ENCODE results near the gene GPHN.

GRCh38 chr14:66613344-66613743 is 105.4 kb downstream of the GPHN start:
- no peak for TF ChIP-seq CTCF (IDR thresholded peaks at IDR 0.05)
- no peak for TF ChIP-seq NR2C2 (CRISPR knock-in tag; IDR thresholded peaks at IDR 0.05)
- TF ChIP-seq SP1 (CRISPR knock-in tag; conservative IDR thresholded peaks at IDR 0.05): no peak
- no peak for TF ChIP-seq ETV6 (CRISPR knock-in tag; IDR thresholded peaks at IDR 0.05)
- TF ChIP-seq ZNF121 (CRISPR knock-in tag; IDR thresholded peaks at IDR 0.05): no peak
- TF ChIP-seq SMAD3 (CRISPR knock-in tag; IDR thresholded peaks at IDR 0.05; ENCODE audit: borderline replicate concordance): no peak
- no peak for TF ChIP-seq TEAD1 (CRISPR knock-in tag; IDR thresholded peaks at IDR 0.05)
- TF ChIP-seq, protein P1, sequence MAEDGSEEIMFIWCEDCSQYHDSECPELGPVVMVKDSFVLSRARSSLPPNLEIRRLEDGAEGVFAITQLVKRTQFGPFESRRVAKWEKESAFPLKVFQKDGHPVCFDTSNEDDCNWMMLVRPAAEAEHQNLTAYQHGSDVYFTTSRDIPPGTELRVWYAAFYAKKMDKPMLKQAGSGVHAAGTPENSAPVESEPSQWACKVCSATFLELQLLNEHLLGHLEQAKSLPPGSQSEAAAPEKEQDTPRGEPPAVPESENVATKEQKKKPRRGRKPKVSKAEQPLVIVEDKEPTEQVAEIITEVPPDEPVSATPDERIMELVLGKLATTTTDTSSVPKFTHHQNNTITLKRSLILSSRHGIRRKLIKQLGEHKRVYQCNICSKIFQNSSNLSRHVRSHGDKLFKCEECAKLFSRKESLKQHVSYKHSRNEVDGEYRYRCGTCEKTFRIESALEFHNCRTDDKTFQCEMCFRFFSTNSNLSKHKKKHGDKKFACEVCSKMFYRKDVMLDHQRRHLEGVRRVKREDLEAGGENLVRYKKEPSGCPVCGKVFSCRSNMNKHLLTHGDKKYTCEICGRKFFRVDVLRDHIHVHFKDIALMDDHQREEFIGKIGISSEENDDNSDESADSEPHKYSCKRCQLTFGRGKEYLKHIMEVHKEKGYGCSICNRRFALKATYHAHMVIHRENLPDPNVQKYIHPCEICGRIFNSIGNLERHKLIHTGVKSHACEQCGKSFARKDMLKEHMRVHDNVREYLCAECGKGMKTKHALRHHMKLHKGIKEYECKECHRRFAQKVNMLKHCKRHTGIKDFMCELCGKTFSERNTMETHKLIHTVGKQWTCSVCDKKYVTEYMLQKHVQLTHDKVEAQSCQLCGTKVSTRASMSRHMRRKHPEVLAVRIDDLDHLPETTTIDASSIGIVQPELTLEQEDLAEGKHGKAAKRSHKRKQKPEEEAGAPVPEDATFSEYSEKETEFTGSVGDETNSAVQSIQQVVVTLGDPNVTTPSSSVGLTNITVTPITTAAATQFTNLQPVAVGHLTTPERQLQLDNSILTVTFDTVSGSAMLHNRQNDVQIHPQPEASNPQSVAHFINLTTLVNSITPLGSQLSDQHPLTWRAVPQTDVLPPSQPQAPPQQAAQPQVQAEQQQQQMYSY (CRISPR knock-in tag; IDR thresholded peaks at IDR 0.05): no peak
- TF ChIP-seq, protein P2, sequence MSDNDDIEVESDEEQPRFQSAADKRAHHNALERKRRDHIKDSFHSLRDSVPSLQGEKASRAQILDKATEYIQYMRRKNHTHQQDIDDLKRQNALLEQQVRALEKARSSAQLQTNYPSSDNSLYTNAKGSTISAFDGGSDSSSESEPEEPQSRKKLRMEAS (CRISPR knock-in tag; IDR thresholded peaks at IDR 0.05): no peak
- TF ChIP-seq ZNF281 (CRISPR knock-in tag; IDR thresholded peaks at IDR 0.05): no peak
- no peak for TF ChIP-seq NFE2L1 (CRISPR knock-in tag; IDR thresholded peaks at IDR 0.05)
- no peak for TF ChIP-seq GRHL2 (CRISPR knock-in tag; IDR thresholded peaks at IDR 0.05; ENCODE audit: insufficient replicate concordance, severe bottlenecking)
- no peak for TF ChIP-seq TP53 (CRISPR knock-in tag; IDR thresholded peaks at IDR 0.05)
